Upper lobe of left lung (tissue), 4 donors: ENCODE data around the gene ZBTB46.

ENCODE experiments used
- POLR2A ChIP-seq, 4 donors: fragments of 450-650 bp; IDR thresholded peaks; one replicate each; pipeline ENCODE4 v1.5.1; 2016 to 2017; ENCODE audit warnings: antibody characterized with exemption in 4 of 4, mild to moderate bottlenecking in 2 of 4
- TF ChIP-seq, protein P1 (sequence below), 6 experiments: fragments of 450-650 bp in 4 of 6; fragments of 200-600 bp in 2 of 6; sonication (generic) in 2 of 6; IDR thresholded peaks; one replicate each; pipeline ENCODE4 v1.5.1; 2016 to 2019; ENCODE audit warnings: antibody characterized with exemption in 6 of 6

DNA sequence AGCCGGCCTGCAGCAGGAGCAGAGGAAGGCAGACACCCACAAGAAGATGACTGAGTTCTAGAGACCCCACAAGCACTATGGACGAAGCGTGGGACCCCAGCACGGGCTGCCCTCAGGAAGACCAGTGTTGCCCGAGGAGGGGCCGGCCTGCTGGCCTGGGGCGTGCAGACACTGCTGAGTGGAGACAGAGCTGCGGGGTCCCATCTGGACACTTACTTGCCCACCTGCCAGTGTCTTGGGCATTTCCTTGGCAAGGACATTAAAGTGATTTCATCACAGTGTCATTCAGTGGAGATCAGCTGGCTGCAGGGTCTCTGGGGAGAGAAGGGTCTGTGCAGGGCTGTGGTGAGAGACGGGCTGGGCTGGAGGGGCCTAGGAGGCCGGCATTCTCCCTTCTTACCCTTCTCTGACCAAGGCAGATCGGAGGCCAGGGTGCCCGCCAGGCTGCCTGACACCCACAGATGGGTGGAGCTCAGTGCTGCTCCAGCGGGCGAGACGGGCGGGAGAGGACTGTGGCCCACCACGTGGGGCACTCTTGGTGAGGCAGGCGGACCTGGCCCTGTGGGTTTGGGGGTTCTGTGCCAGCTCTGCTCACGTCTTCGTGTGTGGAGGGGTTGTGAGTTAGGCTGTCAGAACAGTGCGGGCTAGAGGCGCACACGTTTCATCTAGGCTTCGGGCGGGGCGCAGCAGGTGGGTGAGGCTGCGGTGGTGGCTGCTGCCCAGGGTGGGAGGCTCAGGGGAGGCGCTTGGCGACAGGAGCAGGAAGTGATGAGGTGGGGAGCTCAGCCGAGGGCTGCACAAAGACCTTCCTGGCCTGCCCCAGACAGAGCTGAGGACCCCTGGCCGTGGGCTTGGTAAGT lies 95.0 kb downstream of the ZBTB46 start, which contains the start of gene LIME1:
- TF ChIP-seq, protein P1, sequence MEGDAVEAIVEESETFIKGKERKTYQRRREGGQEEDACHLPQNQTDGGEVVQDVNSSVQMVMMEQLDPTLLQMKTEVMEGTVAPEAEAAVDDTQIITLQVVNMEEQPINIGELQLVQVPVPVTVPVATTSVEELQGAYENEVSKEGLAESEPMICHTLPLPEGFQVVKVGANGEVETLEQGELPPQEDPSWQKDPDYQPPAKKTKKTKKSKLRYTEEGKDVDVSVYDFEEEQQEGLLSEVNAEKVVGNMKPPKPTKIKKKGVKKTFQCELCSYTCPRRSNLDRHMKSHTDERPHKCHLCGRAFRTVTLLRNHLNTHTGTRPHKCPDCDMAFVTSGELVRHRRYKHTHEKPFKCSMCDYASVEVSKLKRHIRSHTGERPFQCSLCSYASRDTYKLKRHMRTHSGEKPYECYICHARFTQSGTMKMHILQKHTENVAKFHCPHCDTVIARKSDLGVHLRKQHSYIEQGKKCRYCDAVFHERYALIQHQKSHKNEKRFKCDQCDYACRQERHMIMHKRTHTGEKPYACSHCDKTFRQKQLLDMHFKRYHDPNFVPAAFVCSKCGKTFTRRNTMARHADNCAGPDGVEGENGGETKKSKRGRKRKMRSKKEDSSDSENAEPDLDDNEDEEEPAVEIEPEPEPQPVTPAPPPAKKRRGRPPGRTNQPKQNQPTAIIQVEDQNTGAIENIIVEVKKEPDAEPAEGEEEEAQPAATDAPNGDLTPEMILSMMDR (IDR thresholded peaks at IDR 0.05) = no peak
- no peak for TF ChIP-seq POLR2A (IDR thresholded peaks at IDR 0.05)
